Endothelial cell of umbilical vein (primary cell): Measurements from ENCODE around the gene CASP5. TPM values are rescaled to one million over a fixed set of nuclear protein-coding genes. Genes with fewer than 3 reads are reported as not detected.

Experiments used
- BruUV-seq: library from RNA; stranded (reverse); fragments of 400-500 nt; replicated peaks from 2 replicates; lab custom pipeline; 2021; lab: Mats Ljungman, UMichigan
- CTCF ChIA-PET: fragments of 300-600, 350-600 bp; sonication (Branson Sonifier 250); formaldehyde crosslinking; loops from one replicate; lab custom pipeline; 2021; ENCODE audit warnings: antibody characterized with exemption, inconsistent platforms; lab: Charles Lee
- POLR2A ChIA-PET: fragments of 300-600, 350-600 bp; sonication (Branson Sonifier 250); formaldehyde crosslinking; loops from one replicate; lab custom pipeline; 2021; ENCODE audit warnings: antibody characterized with exemption, inconsistent platforms; lab: Charles Lee
- DNase-seq: peaks from one replicate; pipeline ENCODE4 v3.0.0-alpha.2; 2011; ENCODE audit warnings: low read depth, low spot score
- FAIRE-seq: peaks from 2 replicates; lab custom pipeline; 2011; peaks lifted over from hg19 to GRCh38; lab: Jason Lieb, UNC
- H2AFZ ChIP-seq: 2 replicates; pipeline ENCODE4 v1.6.0; 2012; ENCODE audit warnings: low read depth, low read length, control low read depth, inconsistent platforms
- H3K27ac ChIP-seq: 2 replicates; pipeline ENCODE4 v1.5.1; 2011; ENCODE audit warnings: low read depth, mild to moderate bottlenecking, control low read depth, low read length, moderate library complexity; ENCODE audit not compliant: insufficient read depth
- H3K27me3 ChIP-seq, 2 experiments: 2 replicates each; pipeline versions ENCODE4 v1.6.0 to v1.6.1; 2011; ENCODE audit warnings: low read length in 2 of 2, mixed read lengths in 1 of 2; ENCODE audit not compliant: control insufficient read depth in 2 of 2, insufficient read depth in 2 of 2
- H3K36me3 ChIP-seq, 2 experiments: 2 replicates in 1 of 2; 3 replicates in 1 of 2; pipeline ENCODE4 v1.5.1; 2011; ENCODE audit warnings: low read length in 2 of 2, mild to moderate bottlenecking in 1 of 2, moderate library complexity in 1 of 2; ENCODE audit not compliant: control insufficient read depth in 2 of 2, insufficient read depth in 2 of 2; ENCODE audit errors: extremely low read depth in 1 of 2
- H3K4me1 ChIP-seq: 3 replicates; pipeline ENCODE4 v1.5.1; 2011; ENCODE audit warnings: mild to moderate bottlenecking, low read length; ENCODE audit not compliant: control insufficient read depth, insufficient read depth; ENCODE audit errors: extremely low read depth
- H3K4me2 ChIP-seq: 2 replicates; pipeline ENCODE4 v1.6.1; 2011; ENCODE audit warnings: low read length, control low read depth, mixed read lengths; ENCODE audit not compliant: insufficient read depth
- H3K4me3 ChIP-seq, 3 experiments: fragments of 200-600 bp in 1 of 3; sonication (generic), shearing (Covaris generic) in 1 of 3; replicated peaks in 1 of 3; 2 replicates each; pipeline ENCODE4 v1.5.1; 2011 to 2016; ENCODE audit warnings: control low read depth in 3 of 3, low read length in 3 of 3, mild to moderate bottlenecking in 2 of 3, inconsistent platforms in 1 of 3, low read depth in 1 of 3, moderate library complexity in 1 of 3; ENCODE audit not compliant: insufficient read depth in 1 of 3
- H3K79me2 ChIP-seq: 2 replicates; pipeline ENCODE4 v1.6.0; 2012; ENCODE audit warnings: low read length, inconsistent platforms; ENCODE audit not compliant: control insufficient read depth, insufficient read depth
- H3K9ac ChIP-seq: replicated peaks from 2 replicates; pipeline ENCODE3; 2011; ENCODE audit warnings: low read length, control low read depth; ENCODE audit not compliant: insufficient read depth; ENCODE audit errors: extremely low read depth
- H3K9me1 ChIP-seq: replicated peaks from 3 replicates; pipeline ENCODE4 v1.6.0; 2011; ENCODE audit warnings: mild to moderate bottlenecking, low read length; ENCODE audit not compliant: control insufficient read depth, insufficient read depth; ENCODE audit errors: extremely low read depth
- H3K9me3 ChIP-seq: replicated peaks from 2 replicates; pipeline ENCODE4 v1.5.1; 2012; ENCODE audit warnings: low read length, inconsistent platforms; ENCODE audit not compliant: control insufficient read depth, insufficient read depth
- H4K20me1 ChIP-seq: replicated peaks from 2 replicates; pipeline ENCODE3; 2011; ENCODE audit warnings: mild to moderate bottlenecking, low read length; ENCODE audit not compliant: control insufficient read depth, insufficient read depth; ENCODE audit errors: extremely low read depth
- CTCF ChIP-seq, 2 donors: IDR thresholded peaks; 1 replicate in 1 of 2; 2 replicates in 1 of 2; pipeline ENCODE4 v1.5.1; 2011; ENCODE audit warnings: low read length in 2 of 2, mild to moderate bottlenecking in 2 of 2, moderate library complexity in 2 of 2, control low read depth in 1 of 2, inconsistent platforms in 1 of 2, low read depth in 1 of 2; ENCODE audit not compliant: insufficient read depth in 1 of 2; ENCODE audit errors: extremely low read depth in 1 of 2
- EZH2 ChIP-seq: IDR thresholded peaks from 2 replicates; pipeline ENCODE4 v1.6.1; 2012; ENCODE audit warnings: borderline replicate concordance, low read depth, mild to moderate bottlenecking, moderate library complexity, low read length, inconsistent platforms; ENCODE audit not compliant: severe bottlenecking
- FOS ChIP-seq: IDR thresholded peaks from 2 replicates; pipeline ENCODE4 v1.6.1; 2011; ENCODE audit warnings: mild to moderate bottlenecking, low read length, moderate library complexity, borderline replicate concordance; ENCODE audit not compliant: insufficient read depth
- GATA2 ChIP-seq: IDR thresholded peaks from 2 replicates; pipeline ENCODE4 v1.7.0; 2011; ENCODE audit warnings: low read depth, mild to moderate bottlenecking, moderate library complexity, mixed read lengths, low read length; ENCODE audit not compliant: insufficient read length, insufficient read depth
- JUN ChIP-seq: IDR thresholded peaks from 2 replicates; pipeline ENCODE4 v1.6.1; 2011; ENCODE audit warnings: borderline replicate concordance, low read depth; ENCODE audit not compliant: insufficient read length, insufficient read depth
- MAX ChIP-seq: IDR thresholded peaks from 2 replicates; pipeline ENCODE4 v1.6.1; 2011; ENCODE audit not compliant: insufficient read depth, insufficient read length
- MYC ChIP-seq: IDR thresholded peaks from one replicate; pipeline ENCODE4 v1.6.1; 2011; ENCODE audit warnings: mild to moderate bottlenecking, low read depth, low read length
- POLR2A ChIP-seq: IDR thresholded peaks from 2 replicates; pipeline ENCODE4 v1.6.1; 2012; ENCODE audit warnings: low read depth, mild to moderate bottlenecking, control low read depth, low read length
- POLR2AphosphoS5 ChIP-seq: IDR thresholded peaks from 2 replicates; pipeline ENCODE4 v1.6.1; 2012; ENCODE audit warnings: low read depth, mild to moderate bottlenecking, control low read depth, low read length, moderate library complexity; ENCODE audit not compliant: insufficient read depth
- dilution Hi-C: fragments of 300-500 bp; cut with MboI; formaldehyde crosslinking; loops from one replicate; pipeline ENCODE4 v1.15.0; 2019; ENCODE audit warnings: low sequenced_read_pairs; ENCODE audit not compliant: extremely low pct_ligation_motif_present
- intact Hi-C: fragments of 100-400 bp; cut with micrococcal nuclease; formaldehyde crosslinking; loops from one replicate; pipeline ENCODE4 v1.10.0; 2022
- polyA plus RNA-seq, 4 experiments: library from polyadenylated mRNA; depleted of rRNA in 3 of 4; stranded (reverse) in 3 of 4; unstranded in 1 of 4; fragments of >200 nt; gene quantifications; 2 replicates each; pipeline versions ENCODE4 v1.2.1 to v1.2.3, GENCODE V29; 2011 to 2012; ENCODE audit warnings: missing spikeins in 1 of 4
- total RNA-seq: library from RNA; stranded (reverse); gene quantifications from 2 replicates; pipeline ENCODE4 v1.2.3, GENCODE V29; 2021

CASP5 gene
- total and polyA plus RNA-seq, 2 donors (not counting 3 experiments of a cell fraction or from before 2014, with no cell fraction given): not detected

- no peak overlapping the region for H3K9ac ChIP-seq
- DNase-seq (no peak), FAIRE-seq (no peak)
- H3K27me3 ChIP-seq: no peaks in the 10 kb centered on the region
- H3K36me3 ChIP-seq: no peaks in the 10 kb centered on the region
- no peak overlapping the region for H3K27ac ChIP-seq
- no peaks in the 10 kb centered on the region for H3K9me3 ChIP-seq
- H4K20me1 ChIP-seq: no peaks in the 10 kb centered on the region
- no peaks in the 10 kb centered on the region for H3K79me2 ChIP-seq
- no peaks in the 10 kb centered on the region for H3K4me1 ChIP-seq
- H2AFZ ChIP-seq: no peak overlapping the region
- CTCF ChIA-PET: no interaction called here
- H3K9me1 ChIP-seq: no peaks in the 10 kb centered on the region
- intact Hi-C loops: no loop called here
- no peak overlapping the region for H3K4me2 ChIP-seq
- no peak for TF ChIP-seq EZH2
- TF ChIP-seq FOS: no peak
- no peak for TF ChIP-seq JUN
- no peak for TF ChIP-seq GATA2
- TF ChIP-seq MAX: no peak
- TF ChIP-seq POLR2A: no peak
- TF ChIP-seq CTCF (IDR thresholded peaks at IDR 0.05; ENCODE audit: extremely low read depth in 1 of 2, insufficient read depth in 1 of 2, low read depth in 1 of 2, low read length in 2 of 2): no peak
- TF ChIP-seq MYC: no peak
- no peak for TF ChIP-seq POLR2AphosphoS5
- BruUV-seq: no TSS peak
- dilution Hi-C loops: no loop called here
- POLR2A ChIA-PET: no interaction called here
- H3K4me3 ChIP-seq: no peak overlapping the region
These were observed 38.2 kb downstream of the CASP5 start for GRCh38 chr11:104984808-104985207.
